B cell (primary cell): Measurements from ENCODE around the gene FIZ1. TPM values are rescaled to one million over a fixed set of nuclear protein-coding genes. Genes with fewer than 3 reads are reported as not detected.

Source experiments
- ATAC-seq: fragments of 200-7000 bp; cut with Tn5 transposase; one replicate; pipeline ENCODE4 v1.10.0; 2021; ENCODE audit warnings: low read depth, mild to moderate bottlenecking, moderate number of reproducible peaks, moderate library complexity
- CTCF ChIA-PET: fragments of 350-600 bp; sonication (Branson Sonifier 250); formaldehyde crosslinking; loops from one replicate; lab custom pipeline; 2021; ENCODE audit warnings: antibody characterized with exemption, inconsistent platforms; lab: Charles Lee
- POLR2A ChIA-PET: fragments of 350-600 bp; sonication (Branson Sonifier 250); formaldehyde crosslinking; loops from one replicate; lab custom pipeline; 2021; ENCODE audit warnings: antibody characterized with exemption; lab: Charles Lee
- DNase-seq: peaks from one replicate; pipeline ENCODE4 v3.0.0; 2013
- H2AFZ ChIP-seq: 2 replicates; pipeline ENCODE4 v1.6.1; 2012; ENCODE audit warnings: mild to moderate bottlenecking, low read depth, low read length; ENCODE audit not compliant: insufficient read depth, poor library complexity, severe bottlenecking
- H3K27ac ChIP-seq, 2 donors: 1 replicate in 1 of 2; 2 replicates in 1 of 2; pipeline ENCODE4 v1.5.1; 2012 to 2013; ENCODE audit warnings: low read length in 2 of 2, mild to moderate bottlenecking in 2 of 2, moderate library complexity in 1 of 2
- H3K27me3 ChIP-seq, 4 experiments: fragments of 200-600 bp in 1 of 4; sonication (generic) in 1 of 4; replicated peaks in 1 of 4; 1 replicate in 2 of 4; 2 replicates in 2 of 4; pipeline versions ENCODE4 v1.6.1 to v1.7.0; 2013 to 2016; ENCODE audit warnings: low read length in 3 of 4, mild to moderate bottlenecking in 2 of 4, mixed read lengths in 1 of 4, moderate library complexity in 1 of 4; ENCODE audit not compliant: insufficient read depth in 4 of 4, control insufficient read depth in 3 of 4; ENCODE audit errors: control extremely low read depth in 1 of 4
- H3K36me3 ChIP-seq, 2 experiments: replicated peaks in 1 of 2; 1 replicate in 1 of 2; 2 replicates in 1 of 2; pipeline versions ENCODE4 v1.6.1 to v1.7.1; 2013; ENCODE audit warnings: low read length in 1 of 2; ENCODE audit not compliant: insufficient read depth in 2 of 2, control insufficient read depth in 1 of 2; ENCODE audit errors: control extremely low read depth in 1 of 2, extremely low read depth in 1 of 2
- H3K4me1 ChIP-seq, 2 donors: fragments of 200-600 bp in 1 of 2; sonication (generic) in 1 of 2; 1 replicate in 1 of 2; 2 replicates in 1 of 2; pipeline versions ENCODE4 v1.5.1 to v1.6.1; 2013 to 2017; ENCODE audit warnings: low read length in 2 of 2; ENCODE audit not compliant: control insufficient read depth in 2 of 2, insufficient read depth in 2 of 2
- H3K4me2 ChIP-seq: replicated peaks from 2 replicates; pipeline ENCODE3; 2012; ENCODE audit warnings: mild to moderate bottlenecking, low read depth, low read length; ENCODE audit not compliant: poor library complexity, severe bottlenecking
- H3K4me3 ChIP-seq, 5 experiments: fragments of 200-600 bp in 1 of 5; sonication (generic) in 1 of 5; 1 replicate in 3 of 5; 2 replicates in 2 of 5; pipeline versions ENCODE4 v1.5.1 to v1.7.0; 2011 to 2016; ENCODE audit warnings: low read length in 4 of 5, mild to moderate bottlenecking in 4 of 5, low read depth in 2 of 5, control low read depth in 1 of 5, moderate library complexity in 1 of 5; ENCODE audit not compliant: insufficient read depth in 1 of 5; ENCODE audit errors: control extremely low read depth in 1 of 5, extremely low read depth in 1 of 5
- H3K79me2 ChIP-seq: fragments of 200-600 bp; sonication (generic); one replicate; pipeline ENCODE4 v1.6.0; 2016; ENCODE audit warnings: low read length; ENCODE audit not compliant: control insufficient read depth, insufficient read depth
- H3K9ac ChIP-seq: fragments of 200-600 bp; sonication (generic); 2 replicates; pipeline ENCODE4 v1.6.1; 2017; ENCODE audit warnings: mild to moderate bottlenecking, low read length, moderate library complexity
- H3K9me3 ChIP-seq, 3 donors: one replicate each; pipeline versions ENCODE4 v1.6.1 to v1.7.1; 2013; ENCODE audit warnings: low read length in 2 of 3; ENCODE audit not compliant: control insufficient read depth in 2 of 3, insufficient read depth in 1 of 3; ENCODE audit errors: control extremely low read depth in 1 of 3
- H4K20me1 ChIP-seq: 2 replicates; pipeline ENCODE4 v1.6.0; 2012; ENCODE audit warnings: mild to moderate bottlenecking, low read length; ENCODE audit not compliant: insufficient read depth, control insufficient read depth, poor library complexity, severe bottlenecking
- H3K27ac Mint-ChIP-seq: one replicate; pipeline ENCODE4 v1.8.0; 2021; ENCODE audit warnings: mixed read lengths
- H3K27me3 Mint-ChIP-seq: one replicate; pipeline ENCODE4 v1.8.0; 2021; ENCODE audit warnings: mixed read lengths
- H3K4me1 Mint-ChIP-seq: one replicate; pipeline ENCODE4 v1.8.0; 2021; ENCODE audit warnings: mixed read lengths
- H3K4me3 Mint-ChIP-seq: one replicate; pipeline ENCODE4 v1.8.0; 2021; ENCODE audit warnings: mixed read lengths
- H3K9me3 Mint-ChIP-seq: one replicate; pipeline ENCODE4 v1.8.0; 2022; ENCODE audit warnings: mixed read lengths; ENCODE audit not compliant: insufficient read depth
- CTCF ChIP-seq: fragments of 200-600 bp; IDR thresholded peaks from one replicate; pipeline ENCODE4 v1.8.0; 2022; ENCODE audit warnings: antibody characterized with exemption, mild to moderate bottlenecking
- EZH2 ChIP-seq: IDR thresholded peaks from 2 replicates; pipeline ENCODE4 v1.6.1; 2012; ENCODE audit warnings: borderline replicate concordance, low read depth, mild to moderate bottlenecking, moderate library complexity, low read length; ENCODE audit not compliant: insufficient read depth, poor library complexity, severe bottlenecking
- WGBS: methylation state at CpG from one replicate; pipeline ENCODE4 v1.1.5; 2013; ENCODE audit warnings: missing lambda C conversion rate; ENCODE audit not compliant: insufficient coverage; 5-methylcytosine and 5-hydroxymethylcytosine counted together
- intact Hi-C: fragments of 100-400 bp; cut with micrococcal nuclease; formaldehyde crosslinking; loops from one replicate; pipeline ENCODE4 v1.10.0; 2022
- polyA plus RNA-seq: library from polyadenylated mRNA; depleted of rRNA; stranded (reverse); fragments of >200 nt; gene quantifications from 2 replicates; pipeline ENCODE4 v1.2.3, GENCODE V29; 2012
- total RNA-seq, 2 donors: library from RNA; stranded (reverse); fragments of 120-200 nt in 1 of 2; gene quantifications; 1 replicate in 1 of 2; 2 replicates in 1 of 2; pipeline versions ENCODE4 v1.2.3 to v1.2.4, GENCODE V29; 2013 to 2022

Gene FIZ1
- total and polyA plus RNA-seq, 2 donors (not counting 1 experiment from before 2014, with no cell fraction given) = 8.0 to 26.4 TPM

- H3K27me3 Mint-ChIP-seq = no peaks in the 10 kb centered on the region
- 96% methylated on average over 8 of the region's 8 CpGs for WGBS
These were observed 10.6 kb downstream of the FIZ1 start for GRCh38 chr19:55588738-55589137.

More at GRCh38 chr19:55588738-55589137, 10.6 kb downstream of the FIZ1 start:
- Histone ChIP-seq H3K4me2 (no peak overlapping the region), H3K27ac (no peak overlapping the region), H3K9ac (no peak overlapping the region), H3K79me2 (no peaks in the 10 kb centered on the region), H3K9me3 (no peaks in the 10 kb centered on the region), H2AFZ (no peak overlapping the region), H3K4me1 (peaks cover 24 to 27% of the 10 kb centered on the region in 2 donors), H3K27me3 (no peaks in the 10 kb centered on the region), H4K20me1 (no peaks in the 10 kb centered on the region), H3K36me3 (no peaks in the 10 kb centered on the region), H3K4me3 (no peak overlapping the region)
- no peaks in the 10 kb centered on the region for H3K9me3 Mint-ChIP-seq
- ChIA-PET POLR2A (interaction anchor here (0.5 to 0.7 kb wide), 2 partner anchors 232 to 590 kb away, joined by 3 to 6 read pairs; no protein-coding TSS in a partner anchor), CTCF (interaction anchor here (1.3 kb wide), 1 partner anchor 51 kb away, joined by 3 read pairs; no protein-coding TSS in a partner anchor)
- ATAC-seq (no peak), DNase-seq (no peak)
- intact Hi-C loops = no loop called here
- no peak overlapping the region for H3K27ac Mint-ChIP-seq
- H3K4me1 Mint-ChIP-seq = peaks cover 24% of the 10 kb centered on the region
- no peak for TF ChIP-seq EZH2
- TF ChIP-seq CTCF = no peak
- peak overlapping the region; percentile 26 for H3K4me3 Mint-ChIP-seq
